Activated B cell treated with CpG ODN at 0.5 μM for 24 hours (primary cell): Measurements from ENCODE around the gene SETD1A. TPM values are rescaled to one million over a fixed set of nuclear protein-coding genes. Genes with fewer than 3 reads are reported as not detected.

ENCODE experiments used
- ATAC-seq: fragments of 200-7000 bp; cut with Tn5 transposase; one replicate; pipeline ENCODE4 v1.10.0; 2021; ENCODE audit warnings: low read depth, mild to moderate bottlenecking, moderate library complexity
- CTCF ChIA-PET: fragments of 350-600 bp; sonication (Branson Sonifier 250); formaldehyde crosslinking; loops from one replicate; lab custom pipeline; 2021; ENCODE audit warnings: antibody characterized with exemption; lab: Charles Lee
- POLR2A ChIA-PET: fragments of 350-600 bp; sonication (Branson Sonifier 250); formaldehyde crosslinking; loops from one replicate; lab custom pipeline; 2021; ENCODE audit warnings: antibody characterized with exemption; lab: Charles Lee
- DNase-seq: peaks from one replicate; pipeline ENCODE4 v3.0.0; 2022
- H3K27ac Mint-ChIP-seq: one replicate; pipeline ENCODE4 v1.8.0; 2020; ENCODE audit warnings: mixed read lengths
- H3K27me3 Mint-ChIP-seq: one replicate; pipeline ENCODE4 v1.8.0; 2021; ENCODE audit warnings: mixed read lengths
- H3K36me3 Mint-ChIP-seq: one replicate; pipeline ENCODE4 v1.8.0; 2021; ENCODE audit warnings: low read depth, mixed read lengths
- H3K4me1 Mint-ChIP-seq: one replicate; pipeline ENCODE4 v1.8.0; 2021; ENCODE audit warnings: mixed read lengths
- H3K4me3 Mint-ChIP-seq: one replicate; pipeline ENCODE4 v1.8.0; 2020; ENCODE audit warnings: mild to moderate bottlenecking, mixed read lengths
- H3K9me3 Mint-ChIP-seq: one replicate; pipeline ENCODE4 v1.8.0; 2020; ENCODE audit warnings: mixed read lengths
- CTCF ChIP-seq: fragments of 200-600 bp; IDR thresholded peaks from one replicate; pipeline ENCODE4 v1.8.0; 2022; ENCODE audit warnings: antibody characterized with exemption, mild to moderate bottlenecking
- intact Hi-C: fragments of 100-400 bp; cut with micrococcal nuclease; formaldehyde crosslinking; loops from one replicate; pipeline ENCODE4 v1.15.1; 2024
- total RNA-seq: library from RNA; stranded (reverse); gene quantifications from 2 replicates; pipeline ENCODE4 v1.2.3, GENCODE V29; 2022

Gene SETD1A
- total RNA-seq, 1 donor from 2014 or later = 32.8 TPM

- TF ChIP-seq CTCF = no peak
- ATAC-seq (no peak), DNase-seq (no peak)
- peaks cover 18% of the 10 kb centered on the region for H3K4me1 Mint-ChIP-seq
- no peak overlapping the region for H3K4me3 Mint-ChIP-seq
- H3K36me3 Mint-ChIP-seq = peaks cover 12% of the 10 kb centered on the region
- POLR2A ChIA-PET = interaction anchor here (0.9 kb wide), 1 partner anchor 13 kb away, joined by 3 read pairs; the partner anchor contains the start of gene SETD1A
- intact Hi-C loops = no loop called here
- no peak overlapping the region for H3K27ac Mint-ChIP-seq
- no peaks in the 10 kb centered on the region for H3K9me3 Mint-ChIP-seq
- no peaks in the 10 kb centered on the region for H3K27me3 Mint-ChIP-seq
- CTCF ChIA-PET = interaction anchor here (0.6 kb wide), 1 partner anchor 214 kb away, joined by 3 read pairs; no protein-coding TSS in a partner anchor
Measured at GRCh38 chr16:30944352-30944751, 13.2 kb upstream of the SETD1A start.

- Mint-ChIP-seq H3K4me3 (no peak overlapping the region), H3K27me3 (no peaks in the 10 kb centered on the region), H3K36me3 (peaks cover 18% of the 10 kb centered on the region), H3K9me3 (no peaks in the 10 kb centered on the region), H3K27ac (no peak overlapping the region), H3K4me1 (peaks cover 29% of the 10 kb centered on the region)
- no peak for TF ChIP-seq CTCF
- ChIA-PET CTCF (no interaction called here), POLR2A (interaction anchor here (0.6 kb wide), 1 partner anchor 171 kb away, joined by 5 read pairs; the partner anchor contains the start of gene KAT8)
- DNase-seq = no peak
- no peak for ATAC-seq
- intact Hi-C loops = no loop called here
Measured at GRCh38 chr16:30946671-30947540, 10.6 kb upstream of the SETD1A start.

- CTCF ChIA-PET = no interaction called here
- intact Hi-C loops = no loop called here
- DNase-seq = no peak
- ATAC-seq = no peak
- POLR2A ChIA-PET = interaction anchor here (0.6 kb wide), 1 partner anchor 170 kb away, joined by 5 read pairs; the partner anchor contains the start of gene KAT8
- H3K4me3 Mint-ChIP-seq = no peak overlapping the region
- H3K27me3 Mint-ChIP-seq = no peaks in the 10 kb centered on the region
- no peak for TF ChIP-seq CTCF
- H3K27ac Mint-ChIP-seq = no peak overlapping the region
- no peaks in the 10 kb centered on the region for H3K9me3 Mint-ChIP-seq
- H3K4me1 Mint-ChIP-seq = peaks cover 24% of the 10 kb centered on the region
- peaks cover 16% of the 10 kb centered on the region for H3K36me3 Mint-ChIP-seq
Measured at GRCh38 chr16:30947541-30947858, 10.1 kb upstream of the SETD1A start.

- Mint-ChIP-seq H3K4me1 (peaks cover 20% of the 10 kb centered on the region), H3K4me3 (peak overlapping the region; percentile 92), H3K36me3 (peaks cover 16% of the 10 kb centered on the region), H3K9me3 (no peaks in the 10 kb centered on the region), H3K27ac (peak overlapping the region; percentile 86), H3K27me3 (no peaks in the 10 kb centered on the region)
- ChIA-PET POLR2A (interaction anchor here (0.6 to 1.3 kb wide), 3 partner anchors 134 to 246 kb away, joined by 3 to 5 read pairs (median 3); partner anchors contain the start of gene KAT8), CTCF (no interaction called here)
- DNase-seq (peak; percentile 37), ATAC-seq (peak; percentile 26)
- intact Hi-C loops = loop anchor here (2.0 kb wide), 1 partner anchor 195 kb away; no protein-coding TSS in a partner anchor
- TF ChIP-seq CTCF = no peak
Measured at GRCh38 chr16:30947859-30948666, 9.5 kb upstream of the SETD1A start.
